ENCODE results near the gene STIMATE.

The STIMATE gene

GRCh38 chr3:52880047-52880446, 17.3 kb downstream of the STIMATE start:
- H3K4me3 ChIP-seq (ENCODE audit: low read depth, low read length): no peak overlapping the region
- TF ChIP-seq CTCF (conservative IDR thresholded peaks at IDR 0.05; ENCODE audit: low read depth, low read length): no peak
- DNase-seq (ENCODE audit: low read depth): no peak

GRCh38 chr3:52879581-52879980, 17.8 kb downstream of the STIMATE start:
- DNase-seq (ENCODE audit: low read depth): no peak
- TF ChIP-seq CTCF (conservative IDR thresholded peaks at IDR 0.05; ENCODE audit: low read depth, low read length): no peak
- no peak overlapping the region for H3K4me3 ChIP-seq (ENCODE audit: low read depth, low read length)

- H3K4me3 ChIP-seq (ENCODE audit: low read depth, low read length): no peak overlapping the region
- no peak for DNase-seq (ENCODE audit: low read depth)
- TF ChIP-seq CTCF (conservative IDR thresholded peaks at IDR 0.05; ENCODE audit: low read depth, low read length): peak; percentile 22
These were observed 18.3 kb downstream of the STIMATE start for GRCh38 chr3:52879090-52879489.

- no peak for TF ChIP-seq CTCF (conservative IDR thresholded peaks at IDR 0.05; ENCODE audit: low read depth, low read length)
These were observed 20.3 kb downstream of the STIMATE start for GRCh38 chr3:52877085-52877484.

GRCh38 chr3:52874864-52875587, 22.3 kb downstream of the STIMATE start:
- H3K4me3 ChIP-seq (ENCODE audit: low read depth, low read length): no peak overlapping the region
- TF ChIP-seq CTCF (conservative IDR thresholded peaks at IDR 0.05; ENCODE audit: low read depth, low read length): no peak
- DNase-seq (ENCODE audit: low read depth): no peak

More at GRCh38 chr3:52877085-52877484, 20.3 kb downstream of the STIMATE start:
- no peak for DNase-seq (ENCODE audit: low read depth)
- no peak overlapping the region for H3K4me3 ChIP-seq (ENCODE audit: low read depth, low read length)

GRCh38 chr3:52874160-52874701, 23.1 kb downstream of the STIMATE start:
- DNase-seq (ENCODE audit: low read depth): no peak
- H3K4me3 ChIP-seq (ENCODE audit: low read depth, low read length): no peak overlapping the region
- no peak for TF ChIP-seq CTCF (conservative IDR thresholded peaks at IDR 0.05; ENCODE audit: low read depth, low read length)

Measured in choroid plexus epithelial cell (primary cell).